ENCODE data around the gene SIPA1L3. TPM values are rescaled to one million over a fixed set of nuclear protein-coding genes. Genes with fewer than 3 reads are reported as not detected.

The SIPA1L3 gene
- total RNA-seq, 1 donor from 2014 or later: 8.8 TPM

- intact Hi-C loops (cut with micrococcal nuclease): no loop called here
- no peak for DNase-seq
Observed at GRCh38 chr19:38213469-38213868, 306.5 kb downstream of the SIPA1L3 start.

DNA sequence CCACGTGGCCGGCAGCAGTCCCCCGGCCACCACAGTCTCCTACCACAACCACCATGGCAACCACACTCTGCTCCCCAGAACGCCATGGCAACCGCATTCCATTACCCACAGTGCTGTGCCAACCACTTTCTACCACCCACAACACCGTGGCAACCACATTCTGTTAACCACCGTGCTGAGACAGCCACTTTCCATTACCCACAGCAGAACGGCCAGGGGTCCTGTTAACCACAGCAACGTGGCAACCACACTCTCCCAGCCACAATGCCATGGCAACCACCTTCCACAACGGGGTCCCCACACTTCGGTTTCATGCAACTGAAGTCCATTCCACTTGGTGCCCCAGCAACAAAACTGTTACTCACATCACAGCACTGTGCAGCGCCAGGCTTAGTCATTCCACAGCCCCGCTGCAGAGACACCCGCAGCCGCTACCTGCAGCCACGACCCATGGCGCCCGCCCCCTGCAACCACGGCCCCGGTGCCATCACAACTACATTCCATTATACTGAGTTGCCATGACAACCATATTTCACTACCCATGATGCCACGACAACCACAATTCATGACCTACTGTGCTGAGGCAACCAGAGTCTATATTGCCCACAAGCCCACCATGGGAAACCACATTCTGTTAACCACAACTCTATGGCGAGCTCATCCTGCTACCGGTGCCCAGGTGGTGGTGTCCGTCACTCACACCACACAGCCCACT is 307.1 kb downstream of the SIPA1L3 start:
- H3K36me3 ChIP-seq: no peaks in the 10 kb centered on the region

More at GRCh38 chr19:38213469-38213868, 306.5 kb downstream of the SIPA1L3 start:
- peaks cover 33% of the 10 kb centered on the region for H3K4me1 ChIP-seq
- no peak overlapping the region for H3K27ac ChIP-seq (replicated peaks)
- H3K27me3 ChIP-seq (ENCODE audit: low read depth): peaks cover 94% of the 10 kb centered on the region
- no peak for TF ChIP-seq CTCF (IDR thresholded peaks at IDR 0.05; ENCODE audit: borderline replicate concordance)
- H3K36me3 ChIP-seq: no peaks in the 10 kb centered on the region
- H3K4me3 ChIP-seq: no peak overlapping the region
- H3K9me3 ChIP-seq (replicated peaks): no peaks in the 10 kb centered on the region

GRCh38 chr19:38216785-38217641 is 310.0 kb downstream of the SIPA1L3 start:
- intact Hi-C loops (cut with micrococcal nuclease): no loop called here

More for the DNA sequence above, 307.1 kb downstream of the SIPA1L3 start:
- Histone ChIP-seq H3K27me3 (ENCODE audit: low read depth) (peaks cover 94% of the 10 kb centered on the region), H3K9me3 (replicated peaks) (no peaks in the 10 kb centered on the region), H3K4me1 (peaks cover 27% of the 10 kb centered on the region), H3K27ac (replicated peaks) (no peak overlapping the region), H3K4me3 (no peak overlapping the region)
- DNase-seq: no peak
- TF ChIP-seq CTCF (IDR thresholded peaks at IDR 0.05; ENCODE audit: borderline replicate concordance): no peak
- intact Hi-C loops (cut with micrococcal nuclease): no loop called here

DNA sequence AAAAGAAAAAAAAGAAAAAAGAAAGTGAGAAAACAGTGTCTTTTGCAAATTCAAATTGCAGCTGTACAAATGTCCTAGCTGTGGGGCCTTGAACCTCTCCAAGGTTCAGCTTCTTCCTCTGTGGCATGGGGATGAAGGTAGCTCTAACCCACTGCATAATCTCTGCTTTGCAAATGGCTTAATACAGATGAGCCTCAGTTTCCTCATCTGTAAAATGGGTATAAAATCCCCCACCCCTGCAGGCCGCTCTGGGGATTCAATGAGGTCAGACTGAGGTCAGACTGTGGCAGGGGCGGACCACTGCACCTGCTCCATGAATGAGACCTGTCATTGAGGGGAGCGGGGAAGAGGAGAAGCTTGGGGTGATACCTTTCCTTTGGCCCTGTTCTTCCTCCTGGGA is 311.2 kb downstream of the SIPA1L3 start:
- no peaks in the 10 kb centered on the region for H3K9me3 ChIP-seq (replicated peaks)
- no peak overlapping the region for H3K4me3 ChIP-seq
- DNase-seq: no peak
- H3K27me3 ChIP-seq (ENCODE audit: low read depth): peaks cover 94% of the 10 kb centered on the region
- intact Hi-C loops (cut with micrococcal nuclease): no loop called here
- H3K27ac ChIP-seq (replicated peaks): no peak overlapping the region
- H3K36me3 ChIP-seq: no peaks in the 10 kb centered on the region
- no peak for TF ChIP-seq CTCF (IDR thresholded peaks at IDR 0.05; ENCODE audit: borderline replicate concordance)
- no peaks in the 10 kb centered on the region for H3K4me1 ChIP-seq

More at GRCh38 chr19:38216785-38217641, 310.0 kb downstream of the SIPA1L3 start:
- Histone ChIP-seq H3K27me3 (ENCODE audit: low read depth) (peaks cover 94% of the 10 kb centered on the region), H3K4me3 (no peak overlapping the region), H3K4me1 (no peaks in the 10 kb centered on the region), H3K36me3 (no peaks in the 10 kb centered on the region), H3K9me3 (replicated peaks) (no peaks in the 10 kb centered on the region), H3K27ac (replicated peaks) (no peak overlapping the region)
- no peak for DNase-seq
- no peak for TF ChIP-seq CTCF (IDR thresholded peaks at IDR 0.05; ENCODE audit: borderline replicate concordance)

DNA sequence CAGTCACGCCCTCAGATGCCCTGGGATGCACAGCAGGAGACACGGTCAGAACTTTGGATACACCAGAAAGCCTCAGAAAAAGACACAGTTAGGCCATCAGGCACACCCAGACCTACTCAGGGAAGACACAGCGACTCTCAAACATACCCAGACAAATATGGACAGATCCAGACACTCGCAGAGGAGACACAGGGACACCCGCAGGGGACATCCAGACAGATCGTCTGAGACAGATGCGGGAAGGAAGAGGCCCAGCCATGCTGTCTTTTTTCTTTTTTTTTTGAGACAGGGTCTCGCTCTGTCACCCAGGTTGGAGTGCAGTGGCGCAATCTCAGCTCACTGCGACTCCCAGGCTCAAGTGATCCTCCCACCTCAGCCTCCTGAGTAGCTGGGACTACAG is 312.2 kb downstream of the SIPA1L3 start:
- Histone ChIP-seq H3K27ac (replicated peaks) (no peak overlapping the region), H3K9me3 (replicated peaks) (no peaks in the 10 kb centered on the region), H3K27me3 (ENCODE audit: low read depth) (peaks cover 94% of the 10 kb centered on the region), H3K36me3 (no peaks in the 10 kb centered on the region), H3K4me1 (peaks cover 7% of the 10 kb centered on the region), H3K4me3 (no peak overlapping the region)
- no peak for DNase-seq
- TF ChIP-seq CTCF (IDR thresholded peaks at IDR 0.05; ENCODE audit: borderline replicate concordance): no peak
- intact Hi-C loops (cut with micrococcal nuclease): no loop called here
